T-cell (primary cell): ENCODE data around the gene AFMID. TPM values are rescaled to one million over a fixed set of nuclear protein-coding genes. Genes with fewer than 3 reads are reported as not detected.
"Not testable (repeated sequence)": the region's sequence is repeated elsewhere in the genome, so short reads cannot be mapped to it uniquely, and the experiment has no call there.

Source experiments
- ATAC-seq, 4 experiments: fragments of 200-7000 bp in 3 of 4; fragments of 150-1000 bp in 1 of 4; cut with Tn5 transposase; replicated peaks in 1 of 4; 1 replicate in 3 of 4; 2 replicates in 1 of 4; pipeline ENCODE4 v1.10.0; 2021; ENCODE audit warnings: moderate library complexity in 3 of 4, mild to moderate bottlenecking in 2 of 4, moderate number of reproducible peaks in 1 of 4
- CTCF ChIA-PET, 2 donors: fragments of 300-600 bp; sonication (Branson Sonifier 250); formaldehyde crosslinking; loops; one replicate each; lab custom pipeline; 2022; ENCODE audit warnings: antibody characterized with exemption in 2 of 2; lab: Charles Lee
- POLR2A ChIA-PET, 2 donors: fragments of 300-600 bp; sonication (Branson Sonifier 250); formaldehyde crosslinking; loops; one replicate each; lab custom pipeline; 2022; ENCODE audit warnings: antibody characterized with exemption in 2 of 2; lab: Charles Lee
- DNase-seq, 35 experiments: peaks; one replicate each; pipeline versions ENCODE4 v3.0.0 to v3.0.0-alpha.2; 2013 to 2023
- H3K27ac ChIP-seq: one replicate; pipeline ENCODE4 v1.5.1; 2013; ENCODE audit warnings: low read length
- H3K27me3 ChIP-seq, 2 experiments: replicated peaks in 1 of 2; 1 replicate in 1 of 2; 2 replicates in 1 of 2; pipeline versions ENCODE4 v1.6.1 to v1.7.0; 2013; ENCODE audit warnings: low read length in 1 of 2, mixed read lengths in 1 of 2; ENCODE audit not compliant: control insufficient read depth in 2 of 2, insufficient read depth in 2 of 2; ENCODE audit errors: extremely low read depth in 1 of 2
- H3K36me3 ChIP-seq, 2 donors: 1 replicate in 1 of 2; 2 replicates in 1 of 2; pipeline versions ENCODE4 v1.6.1 to v1.7.0; 2013; ENCODE audit warnings: low read length in 1 of 2; ENCODE audit not compliant: control insufficient read depth in 2 of 2, insufficient read depth in 1 of 2; ENCODE audit errors: extremely low read depth in 1 of 2
- H3K4me1 ChIP-seq, 2 experiments: 1 replicate in 1 of 2; 2 replicates in 1 of 2; pipeline versions ENCODE4 v1.6.1 to v1.7.0; 2013; ENCODE audit warnings: low read length in 2 of 2, mixed read lengths in 1 of 2; ENCODE audit not compliant: insufficient read depth in 2 of 2, control insufficient read depth in 1 of 2; ENCODE audit errors: extremely low read depth in 1 of 2
- H3K4me3 ChIP-seq, 2 donors: 1 replicate in 1 of 2; 2 replicates in 1 of 2; pipeline versions ENCODE4 v1.5.1 to v1.7.0; 2013; ENCODE audit warnings: mild to moderate bottlenecking in 2 of 2, low read length in 1 of 2, moderate library complexity in 1 of 2; ENCODE audit not compliant: control insufficient read depth in 1 of 2; ENCODE audit errors: extremely low read depth in 1 of 2
- H3K9me3 ChIP-seq: 2 replicates; pipeline ENCODE4 v1.7.0; 2013
- H3K27ac Mint-ChIP-seq, 2 donors: one replicate each; pipeline ENCODE4 v1.8.0; 2020 to 2021; ENCODE audit warnings: mild to moderate bottlenecking in 2 of 2, mixed read lengths in 2 of 2
- H3K27me3 Mint-ChIP-seq, 2 donors: one replicate each; pipeline ENCODE4 v1.8.0; 2021 to 2022; ENCODE audit warnings: mixed read lengths in 2 of 2
- H3K36me3 Mint-ChIP-seq: one replicate; pipeline ENCODE4 v1.8.0; 2021; ENCODE audit warnings: mixed read lengths
- H3K4me1 Mint-ChIP-seq, 3 donors: one replicate each; pipeline ENCODE4 v1.8.0; 2020 to 2022; ENCODE audit warnings: mixed read lengths in 3 of 3, mild to moderate bottlenecking in 1 of 3
- H3K4me3 Mint-ChIP-seq, 3 donors: one replicate each; pipeline ENCODE4 v1.8.0; 2020 to 2022; ENCODE audit warnings: mild to moderate bottlenecking in 3 of 3, mixed read lengths in 3 of 3, moderate library complexity in 3 of 3
- H3K9me3 Mint-ChIP-seq, 3 donors: one replicate each; pipeline ENCODE4 v1.8.0; 2020 to 2022; ENCODE audit warnings: mixed read lengths in 3 of 3
- WGBS: methylation state at CpG from one replicate; pipeline ENCODE4 v1.1.5; 2013; ENCODE audit warnings: missing lambda C conversion rate; ENCODE audit not compliant: insufficient coverage; 5-methylcytosine and 5-hydroxymethylcytosine counted together
- total RNA-seq, 35 experiments: library from RNA in 6 of 35; stranded (reverse) in 6 of 35; fragments of 120-200 nt in 1 of 35; gene quantifications; one replicate each; pipeline versions ENCODE4 v1.2.1 to v1.2.4 and lab custom pipeline; 2013 to 2026

AFMID gene, protein sequence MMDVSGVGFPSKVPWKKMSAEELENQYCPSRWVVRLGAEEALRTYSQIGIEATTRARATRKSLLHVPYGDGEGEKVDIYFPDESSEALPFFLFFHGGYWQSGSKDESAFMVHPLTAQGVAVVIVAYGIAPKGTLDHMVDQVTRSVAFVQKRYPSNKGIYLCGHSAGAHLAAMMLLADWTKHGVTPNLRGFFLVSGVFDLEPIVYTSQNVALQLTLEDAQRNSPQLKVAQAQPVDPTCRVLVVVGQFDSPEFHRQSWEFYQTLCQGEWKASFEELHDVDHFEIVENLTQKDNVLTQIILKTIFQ
- total RNA-seq (1 to 10 TPM; 2.3 to 5.9 (median 3.4) TPM), total RNA-seq (lab: John Stamatoyannopoulos, UW) (0.52 to 13.2 (median 1.6) reads per million in 29 experiments)
- 2.5 TPM for total RNA-seq (2013)

GRCh38 chr17:78186692-78187595, at the start of gene AFMID, which contains the start of gene TK1:
TSS of gene AFMID (plus strand) at chr17:78187362. CDS start at chr17:78187371, 9 bp downstream.
TSS of gene TK1 (minus strand) at chr17:78187052. CDS start at chr17:78186994, 58 bp downstream.
- H3K4me3 Mint-ChIP-seq = peak within 1 kb of the TSS; percentile 63 to 82 (median 75)
- 5% methylated on average over 53 of the region's 57 CpGs for WGBS
- DNase-seq (peak; percentile 35 to 82 (median 59)), ATAC-seq (peak; percentile 85 to 90 (median 88))
- CTCF ChIA-PET = interaction anchor here (0.6 to 1.0 kb wide), 4 partner anchors 47 to 1807 kb away, joined by 3 to 5 read pairs (median 4); no protein-coding TSS in a partner anchor
- Histone ChIP-seq H3K4me3 (peak within 1 kb of the TSS; percentile 59 to 79), H3K27me3 (no peaks in the 10 kb centered on the region), H3K4me1 (peaks cover 0 to 16% of the 10 kb centered on the region in 2 experiments), H3K9me3 (no peaks in the 10 kb centered on the region), H3K36me3 (no peaks in the 10 kb centered on the region), H3K27ac (no peak within 1 kb of the TSS)
- POLR2A ChIA-PET = no interaction called here
- no peaks in the 10 kb centered on the region for H3K27me3 Mint-ChIP-seq
- H3K9me3 Mint-ChIP-seq = no peaks in the 10 kb centered on the region
- H3K36me3 Mint-ChIP-seq = no peaks in the 10 kb centered on the region
- peak within 1 kb of the TSS; percentile 56 to 68 for H3K27ac Mint-ChIP-seq
- peaks cover 0 to 12% (median 8%) of the 10 kb centered on the region in 3 donors for H3K4me1 Mint-ChIP-seq

DNA sequence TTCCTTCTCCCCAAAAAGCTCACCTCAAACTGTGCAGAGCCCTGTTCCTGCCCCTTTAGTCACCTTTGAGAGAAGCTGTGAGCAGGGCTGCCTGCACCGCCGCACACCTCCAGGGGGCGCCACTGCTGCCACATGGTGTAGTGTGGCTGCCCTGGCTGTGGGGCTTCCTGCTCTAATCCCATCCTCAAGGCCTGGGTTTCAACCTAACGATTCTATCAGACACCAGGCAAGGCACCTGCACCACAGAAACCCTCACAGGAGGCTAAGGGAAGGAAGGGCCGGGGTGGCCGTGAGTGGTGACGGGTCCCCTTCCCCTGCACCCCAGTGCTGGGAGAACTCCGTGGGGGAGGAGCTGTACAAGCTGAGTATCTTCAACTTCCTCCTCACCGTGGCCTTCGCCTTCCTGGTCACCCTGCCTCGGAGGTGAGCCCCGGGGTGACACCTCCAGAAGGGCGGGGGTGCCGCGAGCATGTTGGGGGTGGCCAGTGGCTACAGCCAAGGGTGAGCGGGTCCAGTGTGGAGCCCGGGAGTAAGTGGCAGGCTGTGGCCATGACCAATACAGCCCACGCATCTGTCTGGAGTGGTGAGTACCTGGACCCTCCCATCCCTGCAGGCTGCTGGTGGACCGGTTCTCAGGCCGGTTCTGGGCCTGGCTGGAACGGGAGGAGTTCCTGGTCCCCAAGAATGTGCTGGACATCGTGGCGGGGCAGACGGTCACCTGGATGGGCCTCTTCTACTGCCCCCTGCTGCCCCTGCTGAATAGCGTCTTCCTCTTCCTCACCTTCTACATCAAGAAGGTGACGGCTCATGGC, 49.6 kb upstream of the AFMID start:
- peak overlapping the region; percentile 86 to 93 for H3K27ac Mint-ChIP-seq
- 49% methylated on average over 8 of the region's 26 CpGs for WGBS
- ATAC-seq = peak in 2 of 4 experiments; percentile 6 to 14

GRCh38 chr17:78138204-78139060, 48.7 kb upstream of the AFMID start:
- Histone ChIP-seq H3K36me3 (peaks cover 30 to 75% of the 10 kb centered on the region in 2 donors), H3K4me1 (peaks cover 34 to 95% of the 10 kb centered on the region in 2 experiments), H3K4me3 (no peak overlapping the region), H3K27ac (no peak overlapping the region), H3K9me3 (no peaks in the 10 kb centered on the region), H3K27me3 (no peaks in the 10 kb centered on the region)
- Mint-ChIP-seq H3K4me3 (peak overlapping the region in 1 of 3 donors; percentile 99), H3K9me3 (no peaks in the 10 kb centered on the region), H3K27me3 (no peaks in the 10 kb centered on the region), H3K4me1 (peaks cover 81 to 88% (median 88%) of the 10 kb centered on the region in 3 donors), H3K36me3 (peaks cover 30% of the 10 kb centered on the region), H3K27ac (peak overlapping the region; percentile 64 to 93)
- WGBS = 92% methylated on average over 3 of the region's 17 CpGs
- DNase-seq (no peak), ATAC-seq (no peak)
- ChIA-PET POLR2A (interaction anchor here (0.5 to 0.6 kb wide), 2 partner anchors 10 to 1706 kb away, joined by 4 to 9 read pairs; no protein-coding TSS in a partner anchor), CTCF (no interaction called here)

More for the DNA sequence above, 49.6 kb upstream of the AFMID start:
- H3K27me3 ChIP-seq = no peaks in the 10 kb centered on the region
- no peaks in the 10 kb centered on the region for H3K9me3 ChIP-seq
- no peaks in the 10 kb centered on the region for H3K9me3 Mint-ChIP-seq
- peak overlapping the region in 1 of 2 donors; percentile 6 for H3K4me3 ChIP-seq
- H3K36me3 Mint-ChIP-seq = peaks cover 29% of the 10 kb centered on the region
- peak in 20 of 35 experiments; percentile 36 to 72 (median 52) for DNase-seq
- H3K4me3 Mint-ChIP-seq = peak overlapping the region in 2 of 3 donors; percentile 24 to 99
- peaks cover 38 to 98% of the 10 kb centered on the region in 2 experiments for H3K4me1 ChIP-seq
- peak overlapping the region; percentile 65 for H3K27ac ChIP-seq
- CTCF ChIA-PET = interaction anchor here in 1 of 2 donors (0.6 to 1.1 kb wide), 2 partner anchors 24 to 31 kb away, joined by 3 to 7 read pairs; no protein-coding TSS in a partner anchor
- no peaks in the 10 kb centered on the region for H3K27me3 Mint-ChIP-seq
- POLR2A ChIA-PET = interaction anchor here (0.6 to 0.9 kb wide), 2 partner anchors 9 to 1707 kb away, joined by 4 to 6 read pairs; partner anchors contain the start of gene TMC6 (in 1 of the 2)
- H3K36me3 ChIP-seq = peaks cover 30 to 82% of the 10 kb centered on the region in 2 donors
- peaks cover 84 to 90% (median 89%) of the 10 kb centered on the region in 3 donors for H3K4me1 Mint-ChIP-seq

- H3K27ac Mint-ChIP-seq = peak overlapping the region; percentile 84 to 85
- H3K27me3 Mint-ChIP-seq, POLR2A ChIA-PET, DNase-seq, H3K27me3 ChIP-seq, H3K4me3 ChIP-seq, ATAC-seq, H3K9me3 Mint-ChIP-seq, H3K9me3 ChIP-seq: not testable (repeated sequence)
- peak overlapping the region in 2 of 3 donors; percentile 47 to 53 for H3K4me3 Mint-ChIP-seq
- peaks cover 77 to 84% (median 83%) of the 10 kb centered on the region in 3 donors for H3K4me1 Mint-ChIP-seq
- peak overlapping the region; percentile 52 for H3K27ac ChIP-seq
- peaks cover 30 to 61% of the 10 kb centered on the region in 2 donors for H3K36me3 ChIP-seq
- H3K36me3 Mint-ChIP-seq = peaks cover 24% of the 10 kb centered on the region
- WGBS = 83% methylated on average over 12 of the region's 12 CpGs
- CTCF ChIA-PET = interaction anchor here (0.6 to 1.3 kb wide), 5 partner anchors 10 to 729 kb away, joined by 3 to 6 read pairs (median 4); partner anchors contain the start of gene TK1 (in 1 of the 2)
- H3K4me1 ChIP-seq = peaks cover 25 to 95% of the 10 kb centered on the region in 2 experiments
Observed at GRCh38 chr17:78139861-78140168, 47.3 kb upstream of the AFMID start.
